HG03571 (cell line): ENCODE data around the gene STIM1.

Experiments
- ATAC-seq: cut with Tn5 transposase; IDR thresholded peaks from one replicate; pipeline ENCODE4 v1.9.1; 2021; ENCODE audit not compliant: unreplicated experiment

Gene STIM1

DNA sequence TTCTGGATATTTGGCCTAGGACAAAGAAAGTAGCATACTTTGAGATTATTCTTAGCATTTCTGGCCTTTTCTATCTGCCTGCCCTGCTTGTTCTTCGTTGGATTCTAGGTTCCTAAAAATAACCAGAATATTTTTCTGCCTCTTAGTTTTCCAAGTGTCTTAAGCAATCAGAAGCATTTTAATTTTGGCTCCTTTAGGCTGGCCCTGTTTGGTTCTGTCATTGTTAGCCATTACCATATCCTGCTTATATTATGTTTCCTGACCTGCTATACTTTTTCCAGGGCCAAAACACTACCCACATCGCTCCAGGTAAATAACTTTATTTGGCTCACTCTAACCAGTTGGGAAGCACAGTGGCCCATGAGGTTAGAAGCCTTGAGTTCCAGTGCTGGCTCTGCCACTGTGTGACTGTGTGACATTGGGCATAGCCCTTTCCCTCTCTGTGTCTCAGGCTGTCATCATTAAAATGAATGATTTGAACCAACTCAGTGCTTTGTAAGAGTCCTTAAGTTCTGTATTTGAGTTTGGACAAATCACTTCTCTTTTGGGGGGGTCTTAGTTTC lies 91.1 kb downstream of the STIM1 start:
- ATAC-seq = no peak

DNA sequence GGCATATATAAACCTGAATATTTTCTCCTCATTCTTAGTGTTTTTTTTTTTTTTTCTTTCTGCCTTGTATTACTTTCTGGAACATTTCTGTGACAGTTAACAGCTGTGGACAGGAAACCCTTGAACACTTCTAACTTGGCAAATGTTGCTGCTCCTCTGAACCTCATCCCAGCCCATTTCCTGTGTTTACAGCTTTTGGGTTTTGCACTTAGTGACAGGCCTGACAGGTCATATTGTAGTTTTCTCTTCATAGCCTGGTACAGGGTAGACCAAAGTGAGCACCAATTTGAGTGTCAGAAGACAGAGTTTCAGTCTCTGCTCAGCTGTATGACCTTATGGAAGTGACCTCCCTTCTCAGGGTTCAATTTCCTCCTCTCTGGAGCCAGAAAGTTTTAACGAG lies 91.6 kb downstream of the STIM1 start:
- ATAC-seq = peak; percentile 64

DNA sequence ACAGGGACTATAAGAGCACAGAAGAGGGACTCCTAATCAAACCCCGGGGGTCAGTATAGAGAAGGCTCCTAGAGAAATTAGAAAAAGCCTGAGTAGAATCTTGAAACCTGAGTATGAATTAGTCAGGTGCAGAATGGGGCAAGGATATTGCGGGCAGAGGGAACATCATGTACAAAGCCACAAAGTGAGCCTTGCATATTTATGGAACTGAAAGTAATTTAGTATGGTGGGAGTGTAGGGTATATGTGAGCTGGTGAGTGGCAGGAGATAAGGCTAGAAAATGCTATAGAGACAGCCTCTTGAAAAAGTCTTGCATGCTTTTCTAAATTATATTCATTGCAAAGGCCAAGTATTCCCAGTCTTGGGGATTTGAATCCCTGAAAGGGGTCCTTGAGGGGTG lies 93.7 kb downstream of the STIM1 start:
- ATAC-seq = peak; percentile 73

DNA sequence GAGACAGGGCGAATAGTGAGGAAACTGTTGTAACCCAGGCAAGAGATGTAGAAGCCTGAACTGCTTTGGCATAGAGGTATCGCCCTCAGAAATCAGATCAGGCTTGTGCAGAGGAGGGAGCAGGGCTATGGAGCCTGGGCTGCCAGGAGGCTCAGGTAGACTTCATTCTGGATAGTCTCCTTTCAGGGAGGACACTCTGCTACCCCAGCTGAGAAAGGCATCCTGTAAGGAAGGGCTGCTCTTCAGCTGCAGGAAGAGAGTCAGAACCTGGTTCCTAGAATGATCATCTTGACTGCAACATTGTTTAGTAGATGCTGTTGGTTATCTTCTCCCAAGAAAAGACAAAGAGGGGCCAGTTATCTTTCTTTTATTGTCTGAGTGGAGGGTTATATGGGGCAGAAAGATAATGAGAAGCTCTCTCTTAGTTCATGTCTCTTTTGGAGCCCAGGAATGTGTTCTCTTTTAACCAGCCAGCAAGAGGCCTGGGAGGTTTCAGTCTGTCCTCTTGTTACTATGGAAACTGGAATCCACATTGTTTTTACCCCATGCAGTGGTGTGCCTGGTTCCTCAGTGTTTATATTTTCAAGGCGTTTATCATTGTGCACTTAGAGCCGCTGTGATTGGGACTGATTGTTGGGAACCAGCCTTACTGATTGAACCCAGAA lies 95.7 kb downstream of the STIM1 start:
- ATAC-seq = no peak

GRCh38 chr11:3952715-3953114 lies 97.3 kb downstream of the STIM1 start:
- ATAC-seq = no peak

GRCh38 chr11:3953327-3953726 lies 97.9 kb downstream of the STIM1 start:
- no peak for ATAC-seq

DNA sequence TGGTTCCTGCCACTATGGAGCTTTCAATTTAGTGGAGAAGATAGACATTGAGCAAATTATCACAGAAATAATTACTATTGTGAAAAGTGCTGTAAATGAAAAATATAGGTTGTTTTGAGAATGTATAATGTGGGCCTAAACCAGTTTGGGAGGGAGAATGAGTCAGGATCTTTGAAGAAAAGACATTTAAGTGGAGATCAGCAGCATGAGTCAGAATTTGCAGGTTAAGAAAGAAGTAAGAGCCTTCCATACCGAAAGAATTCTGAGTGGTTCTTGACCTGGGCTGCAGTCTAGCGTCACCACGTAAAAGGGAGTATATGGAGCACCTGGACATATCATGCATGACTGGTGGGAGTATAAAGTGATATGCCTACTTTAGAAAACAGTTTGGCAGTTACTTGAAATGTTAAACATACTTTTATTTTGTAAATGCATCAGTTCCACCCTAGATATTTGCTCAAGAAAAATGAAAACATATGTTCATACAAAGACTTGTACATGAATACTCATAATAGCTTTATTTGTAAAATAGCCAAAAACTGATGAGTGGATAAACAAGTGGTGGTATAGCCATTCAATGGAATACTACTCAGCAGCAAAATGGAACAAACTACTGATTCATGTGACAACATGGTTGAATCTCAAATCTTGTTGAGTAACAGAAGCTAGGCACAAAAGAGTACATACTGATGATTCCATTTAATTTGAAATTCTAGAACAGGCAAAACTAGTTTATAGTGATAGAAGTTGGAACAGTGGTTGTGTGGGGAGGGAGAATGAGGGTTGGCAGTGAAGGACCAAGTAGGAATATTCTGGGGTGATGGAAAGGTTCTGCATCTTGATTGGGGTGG lies 99.2 kb downstream of the STIM1 start:
- ATAC-seq = no peak

- no peak for ATAC-seq
Measured at GRCh38 chr11:3955299-3955665, 99.8 kb downstream of the STIM1 start.

GRCh38 chr11:3956038-3956437 lies 100.6 kb downstream of the STIM1 start:
- no peak for ATAC-seq

DNA sequence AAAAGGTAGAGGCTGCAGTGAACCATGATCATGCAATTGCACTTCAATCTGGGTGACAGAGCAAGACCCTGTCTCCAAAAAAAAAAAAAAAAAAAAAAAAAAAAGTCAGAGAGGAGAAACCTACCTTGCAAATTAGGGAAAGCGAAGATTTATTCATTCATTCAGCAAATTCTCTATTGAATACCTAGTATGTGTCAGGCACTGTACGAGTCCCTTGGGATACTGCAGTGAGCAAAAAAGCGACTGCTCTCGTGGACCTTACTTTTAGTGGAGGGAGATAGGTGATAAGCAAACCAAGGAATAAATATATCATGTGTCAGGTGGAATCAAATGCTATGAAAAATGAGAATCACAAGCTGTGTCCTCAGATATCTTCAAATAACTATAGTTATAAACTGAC lies 101.3 kb downstream of the STIM1 start:
- ATAC-seq = no peak

DNA sequence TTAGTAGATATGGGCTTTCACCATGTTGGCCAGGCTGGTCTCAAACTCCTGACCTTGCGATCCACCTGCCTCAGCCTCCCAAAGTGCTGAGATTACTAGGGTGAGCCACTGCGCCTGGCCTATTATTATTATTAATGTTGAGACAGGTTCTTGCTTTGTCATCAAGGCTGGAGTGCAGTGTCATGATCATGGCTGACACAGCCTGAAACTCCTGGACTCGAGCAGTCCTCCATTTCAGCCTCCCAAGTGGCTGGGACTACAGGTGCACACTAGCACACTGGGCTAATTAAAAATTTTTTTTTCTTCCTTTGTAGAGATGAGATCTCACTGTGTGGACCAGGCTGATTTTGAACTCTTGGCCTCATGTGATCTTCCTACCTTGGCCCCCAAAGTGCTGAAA lies 102.0 kb downstream of the STIM1 start:
- ATAC-seq = no peak

DNA sequence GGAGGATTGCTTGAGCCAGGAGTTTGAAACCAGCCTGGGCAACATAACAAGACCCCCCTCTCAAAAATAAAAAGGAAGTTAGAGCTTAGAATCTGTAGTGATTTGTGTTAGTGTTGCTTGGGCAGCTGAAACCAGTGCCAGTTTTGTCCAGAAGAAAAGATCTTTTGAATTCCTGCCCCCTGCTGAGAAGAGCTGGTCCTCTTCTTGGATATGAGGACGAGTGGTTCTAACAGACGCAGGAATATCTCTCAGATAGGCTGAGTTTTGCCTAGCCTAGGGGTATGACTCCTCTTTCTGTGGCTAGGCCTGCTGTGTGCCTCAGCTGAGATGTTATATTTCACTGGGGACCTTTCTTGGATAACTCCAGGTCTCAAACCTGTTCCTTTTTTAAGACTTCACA lies 102.8 kb downstream of the STIM1 start:
- no peak for ATAC-seq

DNA sequence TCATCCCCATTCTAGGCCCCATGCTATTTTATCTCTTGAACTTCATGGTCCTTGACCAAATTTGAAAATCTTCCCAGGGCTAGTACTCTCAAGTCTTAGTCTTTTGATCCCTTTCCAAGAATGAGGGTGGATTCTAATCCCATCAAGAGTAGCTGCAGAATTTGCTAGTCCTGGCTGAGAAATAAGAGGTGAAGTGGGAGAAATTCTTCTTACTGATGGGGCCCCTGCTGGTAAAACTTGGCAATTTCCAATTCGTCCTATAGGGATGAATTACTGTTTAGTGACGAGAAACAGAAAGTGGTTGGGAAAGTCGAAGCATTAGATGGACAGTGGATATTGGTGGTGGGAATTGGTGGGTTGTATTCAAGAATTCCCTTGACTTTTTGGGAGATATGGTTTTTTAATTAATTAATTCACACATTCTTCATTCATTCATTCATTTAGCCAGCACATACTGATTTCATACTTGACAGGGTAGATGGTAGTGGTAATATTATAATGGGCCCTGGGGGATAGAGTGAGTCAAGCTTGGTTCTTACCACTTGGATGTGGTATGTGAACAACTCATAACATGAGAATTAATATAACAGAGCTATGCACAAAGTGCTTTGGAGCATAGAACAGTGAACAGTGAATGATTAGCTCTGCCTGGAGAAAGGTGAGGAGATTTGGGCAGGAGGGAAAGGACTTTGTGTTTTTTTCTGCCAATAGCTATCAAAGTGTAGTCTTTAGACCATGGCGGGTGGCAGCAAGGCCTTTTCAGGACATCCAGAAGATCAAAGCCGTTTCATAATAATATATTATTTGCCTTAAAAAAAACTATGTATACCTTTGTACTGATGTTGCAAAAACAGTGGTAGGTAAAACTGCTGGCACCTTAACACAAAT lies 103.8 kb downstream of the STIM1 start:
- ATAC-seq = peak; percentile 70

DNA sequence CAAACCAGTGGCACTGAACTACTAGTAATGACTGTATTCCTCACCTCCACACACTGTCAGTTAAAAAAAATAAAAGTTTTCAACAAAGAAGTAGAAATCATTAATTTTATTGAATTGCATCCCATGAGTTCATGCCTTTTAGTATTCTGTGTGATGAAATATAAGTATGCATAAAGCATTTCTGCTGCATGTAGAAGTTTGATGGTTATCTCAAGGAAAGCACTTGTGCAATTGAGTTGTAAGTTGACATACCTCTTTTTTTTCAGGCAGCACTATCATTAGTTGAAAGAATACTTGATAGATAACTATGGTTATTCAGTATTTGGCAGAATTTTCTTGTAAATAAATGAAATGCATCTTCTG lies 104.4 kb downstream of the STIM1 start:
- no peak for ATAC-seq

GRCh38 chr11:3962406-3962840 lies 107.0 kb downstream of the STIM1 start:
- no peak for ATAC-seq

- no peak for ATAC-seq
Measured at GRCh38 chr11:3964056-3964455, 108.6 kb downstream of the STIM1 start.

DNA sequence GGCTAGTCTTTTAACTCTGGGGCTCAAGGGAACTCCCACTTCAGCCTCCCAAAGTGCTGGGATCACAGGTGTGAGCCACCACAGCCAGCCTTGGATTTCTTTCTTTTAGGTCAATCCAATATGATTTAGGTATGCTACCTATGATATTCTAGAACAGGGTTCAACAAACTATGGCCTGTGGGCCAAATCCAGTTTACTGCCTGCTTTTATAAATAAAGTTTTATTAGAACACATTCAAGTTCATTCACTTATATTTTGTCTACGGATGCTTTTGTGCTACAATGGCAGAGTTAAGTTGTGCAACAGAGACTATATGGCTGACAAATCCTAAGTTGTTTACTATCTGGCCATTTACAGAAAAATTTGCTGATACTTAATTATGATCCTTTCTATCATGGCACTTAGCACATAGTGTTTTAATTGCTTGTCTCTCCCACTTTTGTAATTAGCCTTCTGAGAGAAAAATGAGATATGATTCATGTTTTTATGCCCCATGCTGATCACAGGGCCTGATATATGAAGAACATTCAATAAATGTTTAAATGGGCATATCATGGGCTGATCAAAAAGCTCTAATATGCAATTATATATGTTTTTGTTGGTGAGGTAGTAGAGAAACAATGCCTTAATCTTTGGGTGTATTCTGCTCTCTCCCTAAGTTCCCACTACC lies 109.6 kb downstream of the STIM1 start:
- ATAC-seq = no peak

GRCh38 chr11:3967695-3968094 lies 112.2 kb downstream of the STIM1 start:
- no peak for ATAC-seq

DNA sequence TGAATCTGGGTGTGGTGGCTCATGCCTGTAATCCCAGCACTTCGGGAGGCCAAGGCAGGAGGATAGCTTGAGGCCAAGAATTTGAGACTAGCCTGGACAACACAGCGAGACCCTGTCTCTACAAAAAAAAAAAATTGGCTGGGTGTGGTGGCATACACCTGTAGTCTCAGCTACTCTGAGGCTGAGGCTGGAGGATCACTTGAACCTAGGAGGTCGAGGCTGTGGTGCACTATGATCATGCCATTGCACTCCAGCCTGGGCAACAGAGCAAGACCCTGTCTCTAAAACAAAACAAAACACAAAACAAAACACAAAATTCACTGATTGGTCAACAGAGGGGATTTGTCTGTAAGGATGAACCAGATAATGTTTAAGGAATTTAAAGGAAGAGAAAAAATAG lies 113.7 kb downstream of the STIM1 start:
- ATAC-seq = no peak

DNA sequence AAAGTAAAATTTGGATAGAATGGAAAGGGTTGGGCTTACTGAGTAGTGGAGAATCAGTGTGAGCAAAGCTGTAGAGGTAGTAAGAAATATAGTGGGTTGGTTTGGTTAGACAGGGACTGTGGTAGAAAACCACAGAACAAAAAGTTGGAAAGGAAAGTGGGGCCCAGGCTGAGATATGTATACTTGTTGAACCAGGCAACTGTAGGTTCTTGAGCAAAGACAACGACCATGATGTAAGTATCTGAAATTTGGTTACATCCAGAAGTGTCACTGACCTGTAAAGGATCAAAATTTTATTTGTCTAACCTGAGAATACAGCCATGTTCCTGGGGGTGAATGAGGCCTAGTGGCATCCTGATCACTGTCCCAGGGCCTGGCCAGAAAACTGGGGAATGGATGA lies 114.1 kb downstream of the STIM1 start:
- ATAC-seq = no peak

DNA sequence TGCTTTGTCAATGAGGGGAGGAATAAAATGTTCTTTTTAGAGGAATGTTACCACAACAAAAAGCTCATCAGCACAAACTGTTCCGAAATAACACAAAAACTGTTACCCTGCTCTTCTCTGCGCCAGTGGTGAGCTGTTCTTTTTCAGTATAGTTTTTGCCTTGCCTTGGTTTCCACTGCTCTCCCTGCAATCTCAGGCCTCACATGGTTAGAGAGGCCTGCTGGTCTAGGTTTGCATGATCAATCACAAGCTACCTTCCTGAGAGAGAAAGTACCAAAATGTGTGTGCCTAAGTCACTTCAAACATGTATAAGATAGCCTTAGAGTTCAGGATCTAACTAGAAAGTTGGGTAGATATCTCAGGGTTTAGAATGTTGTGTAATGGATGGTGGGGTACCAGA lies 114.6 kb downstream of the STIM1 start:
- ATAC-seq = no peak
